ENCODE results near the gene FREM3.

FREM3 gene

DNA sequence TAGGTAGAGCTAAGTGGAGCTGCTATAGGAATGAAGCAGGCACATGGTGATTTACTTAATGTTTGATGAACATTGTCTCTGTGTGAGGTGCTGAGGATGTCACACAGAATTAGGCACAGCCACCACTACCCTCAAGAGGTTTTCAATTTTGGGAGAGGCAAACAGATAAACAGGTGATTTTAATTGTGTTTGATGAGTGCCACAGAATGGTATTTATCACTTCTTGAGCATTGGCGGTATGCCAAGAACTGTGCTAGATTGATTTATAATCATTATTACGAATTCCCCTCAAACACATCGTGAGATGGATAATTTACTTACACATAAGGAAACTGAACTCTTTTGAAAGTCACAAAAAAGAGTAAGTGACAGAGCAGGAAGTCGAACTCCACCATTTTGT lies 74.8 kb downstream of the FREM3 start:
- no peak overlapping the region for H3K27ac Mint-ChIP-seq
- H3K4me1 Mint-ChIP-seq: no peaks in the 10 kb centered on the region
- H3K4me3 Mint-ChIP-seq: no peak overlapping the region
- no peaks in the 10 kb centered on the region for H3K36me3 Mint-ChIP-seq
- H3K9me3 Mint-ChIP-seq: no peaks in the 10 kb centered on the region
- H3K27me3 Mint-ChIP-seq: peaks cover 2% of the 10 kb centered on the region

DNA sequence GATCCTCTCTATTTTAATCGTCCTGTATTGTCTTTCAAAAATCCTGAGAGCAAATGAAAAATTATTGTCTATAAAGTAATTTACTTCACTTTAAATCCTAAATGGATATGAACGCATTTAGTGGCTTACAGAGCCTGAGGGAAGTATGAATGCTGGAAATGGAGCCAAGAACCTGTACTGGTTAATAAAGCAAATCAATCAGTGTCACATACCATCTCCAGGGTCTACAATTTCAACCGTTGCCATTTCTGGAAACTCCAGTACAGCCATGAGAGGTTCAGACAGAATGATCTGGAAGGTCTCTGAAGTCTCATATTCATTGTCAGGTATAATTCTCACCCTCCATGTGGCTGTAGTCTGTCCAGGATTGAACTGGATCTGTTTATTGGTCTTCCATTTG lies 76.6 kb downstream of the FREM3 start:
- H3K27ac Mint-ChIP-seq: no peak overlapping the region
- H3K4me1 Mint-ChIP-seq: no peaks in the 10 kb centered on the region
- no peaks in the 10 kb centered on the region for H3K36me3 Mint-ChIP-seq
- H3K4me3 Mint-ChIP-seq: no peak overlapping the region
- peaks cover 2% of the 10 kb centered on the region for H3K27me3 Mint-ChIP-seq
- no peaks in the 10 kb centered on the region for H3K9me3 Mint-ChIP-seq

DNA sequence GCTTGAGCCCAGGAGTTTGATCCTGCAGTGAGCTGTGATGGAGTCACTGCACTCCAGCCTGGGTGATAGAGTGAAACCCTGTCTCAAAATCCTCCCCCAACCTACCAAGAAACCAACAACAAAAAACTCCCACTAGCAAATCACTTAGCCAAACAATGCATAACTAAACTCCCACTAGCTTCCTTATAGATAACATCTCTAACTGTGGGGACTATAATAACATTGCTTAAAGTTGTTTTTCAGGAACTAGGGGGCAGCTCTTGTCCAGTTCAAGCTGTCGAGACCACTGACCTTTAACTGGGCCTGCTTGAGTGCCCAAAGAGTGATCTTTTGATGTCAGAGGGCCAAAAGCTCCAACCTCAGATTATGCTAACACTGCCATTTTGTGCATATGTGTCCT lies 81.7 kb downstream of the FREM3 start:
- no peak overlapping the region for H3K27ac Mint-ChIP-seq
- no peaks in the 10 kb centered on the region for H3K4me1 Mint-ChIP-seq
- no peaks in the 10 kb centered on the region for H3K36me3 Mint-ChIP-seq
- H3K9me3 Mint-ChIP-seq: no peaks in the 10 kb centered on the region
- no peak overlapping the region for H3K4me3 Mint-ChIP-seq
- peaks cover 2% of the 10 kb centered on the region for H3K27me3 Mint-ChIP-seq

DNA sequence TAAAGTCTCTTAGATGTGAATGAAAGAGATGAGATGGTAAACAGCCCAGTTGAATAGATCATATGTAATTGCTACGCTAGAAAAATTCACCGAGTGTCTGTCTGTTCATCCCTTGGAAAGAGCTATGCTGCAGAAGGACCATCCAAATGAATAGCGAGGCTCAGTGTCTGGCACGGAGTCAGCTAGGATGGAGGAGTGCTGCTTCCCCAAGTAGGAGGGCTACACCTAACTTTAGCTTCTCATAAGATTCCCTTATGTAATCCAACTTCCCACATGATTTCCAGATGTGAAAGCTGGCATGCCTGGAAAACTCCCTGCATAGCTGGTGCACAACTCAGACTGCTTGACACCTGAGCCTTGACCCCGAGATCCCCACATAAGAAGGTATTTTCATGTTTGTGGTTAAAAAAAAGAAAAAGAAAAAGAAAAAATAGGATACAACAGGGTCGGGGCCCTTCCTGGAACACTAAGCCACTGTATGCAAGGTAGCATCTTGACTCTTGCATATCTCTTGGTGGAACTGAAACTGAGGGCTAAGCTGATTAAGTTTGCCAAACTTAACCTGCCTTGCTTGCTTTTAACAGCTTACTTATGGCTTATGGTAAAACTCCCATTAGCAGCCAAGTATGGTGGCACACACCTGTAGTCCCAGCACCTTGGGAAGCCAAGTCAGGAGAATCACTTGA lies 82.3 kb downstream of the FREM3 start:
- no peak overlapping the region for H3K27ac Mint-ChIP-seq
- no peak overlapping the region for H3K4me3 Mint-ChIP-seq
- H3K9me3 Mint-ChIP-seq: no peaks in the 10 kb centered on the region
- H3K27me3 Mint-ChIP-seq: peaks cover 2% of the 10 kb centered on the region
- no peaks in the 10 kb centered on the region for H3K4me1 Mint-ChIP-seq
- H3K36me3 Mint-ChIP-seq: no peaks in the 10 kb centered on the region

DNA sequence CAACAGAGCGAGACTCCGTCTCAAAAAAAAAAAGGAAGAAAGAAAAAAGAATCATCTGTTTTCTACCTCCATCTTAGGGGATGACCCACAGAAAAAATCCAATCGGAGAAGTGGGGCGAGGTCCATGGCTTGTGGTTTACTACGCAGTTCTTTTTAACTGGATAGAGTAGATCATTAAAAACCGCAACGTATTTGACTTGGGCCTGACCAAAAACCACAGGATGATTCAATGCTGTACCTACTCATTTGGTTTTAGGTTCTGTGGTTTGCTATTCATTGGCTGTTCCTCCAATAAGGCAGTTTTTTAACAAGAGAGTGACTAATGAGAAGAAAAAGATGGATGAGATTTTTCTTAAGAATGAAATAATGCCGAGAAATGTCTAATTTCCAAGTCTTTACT lies 83.7 kb downstream of the FREM3 start:
- Mint-ChIP-seq H3K27me3 (peaks cover 5% of the 10 kb centered on the region), H3K36me3 (no peaks in the 10 kb centered on the region), H3K27ac (no peak overlapping the region), H3K9me3 (no peaks in the 10 kb centered on the region), H3K4me3 (no peak overlapping the region), H3K4me1 (no peaks in the 10 kb centered on the region)

DNA sequence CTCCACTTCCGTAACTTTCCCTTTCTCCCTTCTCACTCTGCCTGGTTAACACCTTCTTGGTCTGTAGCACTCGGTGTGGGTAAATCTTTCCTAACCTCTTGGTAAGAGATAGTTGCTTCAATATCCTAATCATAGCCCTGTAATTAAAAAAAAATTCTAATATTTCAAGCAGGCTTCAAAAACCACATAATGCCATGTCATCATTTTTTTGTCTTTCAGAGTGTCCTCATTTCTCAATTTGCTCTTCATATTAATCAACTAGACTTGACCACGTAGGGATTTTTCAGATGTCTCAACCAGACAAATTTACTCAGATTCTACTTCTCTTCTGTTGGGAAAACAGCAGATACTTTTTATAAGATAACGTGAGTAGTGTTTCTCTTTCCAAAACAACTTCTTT lies 91.0 kb downstream of the FREM3 start:
- Mint-ChIP-seq H3K27me3 (peaks cover 3% of the 10 kb centered on the region), H3K9me3 (no peaks in the 10 kb centered on the region), H3K4me3 (no peak overlapping the region), H3K4me1 (no peaks in the 10 kb centered on the region), H3K27ac (no peak overlapping the region), H3K36me3 (peaks cover 3% of the 10 kb centered on the region)

DNA sequence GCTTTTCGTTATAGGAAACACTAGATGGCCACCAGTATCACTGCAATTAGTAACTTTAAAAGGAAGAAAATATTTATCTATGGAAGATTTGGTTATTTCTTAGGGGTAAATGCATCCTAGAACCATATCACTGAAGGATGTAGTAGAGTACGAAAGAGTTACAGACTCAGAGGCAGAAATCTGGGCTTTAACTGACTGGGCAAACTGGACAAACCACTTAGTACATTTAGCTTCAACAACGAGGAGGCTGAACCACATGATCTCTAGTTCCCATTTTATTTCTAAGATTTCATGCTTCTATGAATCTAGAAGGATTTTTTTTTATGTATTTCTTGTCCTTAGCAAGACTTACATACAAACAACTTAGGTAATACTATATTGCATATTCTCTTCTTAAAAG lies 94.0 kb downstream of the FREM3 start:
- Mint-ChIP-seq H3K36me3 (peaks cover 3% of the 10 kb centered on the region), H3K4me3 (no peak overlapping the region), H3K4me1 (no peaks in the 10 kb centered on the region), H3K27ac (no peak overlapping the region), H3K9me3 (no peaks in the 10 kb centered on the region), H3K27me3 (no peaks in the 10 kb centered on the region)

DNA sequence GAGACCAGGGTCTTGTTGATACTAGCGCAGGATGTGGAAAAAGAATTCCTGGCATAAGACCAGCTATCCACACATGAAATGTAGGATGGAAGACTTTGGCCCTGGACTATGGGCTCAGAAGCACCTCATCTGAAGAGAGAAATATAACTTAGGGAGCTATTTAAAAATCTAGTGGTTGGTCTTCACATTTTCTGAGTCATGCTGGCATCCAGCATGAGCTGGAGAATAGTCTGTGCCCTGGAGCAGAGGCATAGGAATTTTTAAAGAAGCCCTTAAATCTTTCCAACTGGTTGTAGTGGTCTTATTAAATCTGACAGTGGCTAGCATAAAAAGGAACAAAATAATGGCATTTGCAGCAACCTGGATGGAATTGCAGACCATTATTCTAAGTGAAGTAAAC lies 100.6 kb downstream of the FREM3 start:
- H3K36me3 Mint-ChIP-seq: no peaks in the 10 kb centered on the region
- no peak overlapping the region for H3K4me3 Mint-ChIP-seq

DNA sequence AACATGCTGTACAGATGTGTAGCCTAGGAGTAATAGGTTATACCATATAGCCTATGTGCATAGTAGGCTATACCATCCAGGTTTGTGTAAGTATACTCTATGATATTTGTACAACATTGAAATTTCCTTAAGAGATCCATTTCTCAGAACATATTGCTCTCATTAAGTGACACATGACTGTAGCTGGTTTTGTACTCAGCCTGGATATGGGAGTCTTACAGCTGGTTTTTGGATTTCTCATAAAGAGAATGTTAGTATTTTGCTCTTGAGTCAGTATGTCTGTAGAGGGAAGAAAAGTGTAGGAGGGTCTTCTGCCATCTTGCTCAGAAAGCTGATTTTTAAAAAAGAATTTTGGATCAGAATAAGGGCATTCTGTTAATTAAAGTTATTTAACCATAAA lies 101.7 kb downstream of the FREM3 start:
- H3K4me3 Mint-ChIP-seq: no peak overlapping the region
- H3K27ac Mint-ChIP-seq: no peak overlapping the region
- no peaks in the 10 kb centered on the region for H3K4me1 Mint-ChIP-seq
- H3K9me3 Mint-ChIP-seq: no peaks in the 10 kb centered on the region
- H3K27me3 Mint-ChIP-seq: peaks cover 1% of the 10 kb centered on the region
- H3K36me3 Mint-ChIP-seq: peaks cover 3% of the 10 kb centered on the region

More for the DNA sequence above, 100.6 kb downstream of the FREM3 start:
- Mint-ChIP-seq H3K27me3 (no peaks in the 10 kb centered on the region), H3K9me3 (no peaks in the 10 kb centered on the region), H3K4me1 (no peaks in the 10 kb centered on the region), H3K27ac (no peak overlapping the region)

DNA sequence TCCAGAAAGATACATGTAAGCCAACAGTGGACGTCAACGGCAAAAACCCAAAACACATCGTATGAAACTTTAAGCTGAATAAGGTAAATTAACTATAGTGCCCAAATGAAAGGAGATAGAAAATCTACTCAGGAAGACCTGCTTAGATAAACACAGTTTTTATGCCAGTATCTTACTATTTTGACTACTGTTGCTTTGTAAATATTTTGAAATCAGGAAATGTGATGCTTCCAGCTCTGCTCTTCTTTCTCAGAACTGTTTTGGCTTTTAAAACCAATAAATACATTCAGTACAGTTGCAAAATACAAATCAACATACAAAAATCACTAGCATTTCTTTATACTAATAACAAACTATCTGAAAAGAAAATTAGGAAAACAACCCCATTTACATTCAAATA lies 103.2 kb downstream of the FREM3 start:
- Mint-ChIP-seq H3K27ac (no peak overlapping the region), H3K27me3 (peaks cover 1% of the 10 kb centered on the region), H3K36me3 (peaks cover 3% of the 10 kb centered on the region), H3K9me3 (no peaks in the 10 kb centered on the region), H3K4me1 (no peaks in the 10 kb centered on the region), H3K4me3 (no peak overlapping the region)

DNA sequence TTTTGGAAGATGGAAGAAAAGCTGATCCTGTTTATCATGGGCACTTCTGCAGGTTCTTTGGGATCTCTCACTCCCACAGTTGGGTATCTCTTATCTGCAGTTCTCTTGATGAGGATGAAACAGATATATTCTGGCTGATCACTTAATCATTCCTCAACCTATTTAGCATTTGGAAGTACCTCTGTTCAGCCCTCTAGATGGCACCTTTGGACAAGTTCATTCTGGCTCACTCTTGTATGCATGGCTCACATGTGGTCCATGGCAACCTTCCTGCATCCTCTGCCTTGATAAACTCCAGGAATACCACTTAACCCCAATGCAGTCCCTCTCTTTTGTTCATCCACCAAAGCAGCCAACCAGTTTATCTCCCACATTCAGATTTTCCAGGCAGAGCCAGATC lies 112.8 kb downstream of the FREM3 start:
- H3K4me3 Mint-ChIP-seq: no peak overlapping the region
- H3K36me3 Mint-ChIP-seq: peaks cover 5% of the 10 kb centered on the region
- H3K9me3 Mint-ChIP-seq: peaks cover 18% of the 10 kb centered on the region
- peaks cover 2% of the 10 kb centered on the region for H3K27me3 Mint-ChIP-seq
- no peaks in the 10 kb centered on the region for H3K4me1 Mint-ChIP-seq
- no peak overlapping the region for H3K27ac Mint-ChIP-seq

DNA sequence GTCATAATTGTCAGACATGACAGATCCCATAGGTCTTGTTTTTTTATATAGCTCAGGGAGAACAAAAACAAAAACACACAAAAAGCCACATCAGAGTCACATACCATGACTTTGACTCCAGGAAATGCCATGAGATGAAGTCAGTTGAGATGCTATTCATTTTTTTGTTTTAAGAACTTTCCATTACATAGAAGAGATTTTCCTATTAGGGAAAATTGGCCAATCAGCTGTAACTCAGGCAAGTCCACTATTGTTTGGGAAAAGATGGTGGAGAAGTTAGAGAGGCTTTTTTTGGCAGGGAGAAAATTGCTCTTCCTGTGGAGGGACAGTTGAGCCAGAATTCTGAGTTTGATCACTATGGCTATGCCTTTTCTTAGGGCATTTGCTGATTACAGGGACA lies 114.4 kb downstream of the FREM3 start:
- peaks cover 9% of the 10 kb centered on the region for H3K36me3 Mint-ChIP-seq
- H3K9me3 Mint-ChIP-seq: peaks cover 24% of the 10 kb centered on the region
- no peak overlapping the region for H3K4me3 Mint-ChIP-seq
- H3K27me3 Mint-ChIP-seq: peaks cover 2% of the 10 kb centered on the region
- H3K4me1 Mint-ChIP-seq: no peaks in the 10 kb centered on the region
- no peak overlapping the region for H3K27ac Mint-ChIP-seq

DNA sequence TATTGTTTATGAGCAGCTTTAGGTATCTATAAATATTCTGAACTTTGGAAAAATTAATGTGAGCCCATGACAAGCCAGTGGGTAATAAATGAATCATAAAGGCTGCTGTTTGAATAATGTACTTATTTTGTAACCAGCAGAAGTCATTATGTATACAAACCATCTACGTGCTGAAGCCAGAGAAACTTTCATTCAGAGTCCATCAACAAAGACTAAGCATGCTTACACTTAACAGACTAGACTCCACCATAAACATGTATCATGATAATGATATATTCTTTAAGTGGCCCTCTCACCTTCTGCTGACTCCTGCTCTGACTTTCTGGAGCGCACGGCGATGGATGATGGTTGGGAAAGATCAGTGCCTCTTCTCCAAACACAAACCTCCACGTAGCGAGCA lies 114.9 kb downstream of the FREM3 start:
- peaks cover 7% of the 10 kb centered on the region for H3K36me3 Mint-ChIP-seq
- no peak overlapping the region for H3K27ac Mint-ChIP-seq
- no peaks in the 10 kb centered on the region for H3K4me1 Mint-ChIP-seq
- H3K4me3 Mint-ChIP-seq: no peak overlapping the region
- H3K27me3 Mint-ChIP-seq: no peaks in the 10 kb centered on the region
- H3K9me3 Mint-ChIP-seq: peaks cover 24% of the 10 kb centered on the region

DNA sequence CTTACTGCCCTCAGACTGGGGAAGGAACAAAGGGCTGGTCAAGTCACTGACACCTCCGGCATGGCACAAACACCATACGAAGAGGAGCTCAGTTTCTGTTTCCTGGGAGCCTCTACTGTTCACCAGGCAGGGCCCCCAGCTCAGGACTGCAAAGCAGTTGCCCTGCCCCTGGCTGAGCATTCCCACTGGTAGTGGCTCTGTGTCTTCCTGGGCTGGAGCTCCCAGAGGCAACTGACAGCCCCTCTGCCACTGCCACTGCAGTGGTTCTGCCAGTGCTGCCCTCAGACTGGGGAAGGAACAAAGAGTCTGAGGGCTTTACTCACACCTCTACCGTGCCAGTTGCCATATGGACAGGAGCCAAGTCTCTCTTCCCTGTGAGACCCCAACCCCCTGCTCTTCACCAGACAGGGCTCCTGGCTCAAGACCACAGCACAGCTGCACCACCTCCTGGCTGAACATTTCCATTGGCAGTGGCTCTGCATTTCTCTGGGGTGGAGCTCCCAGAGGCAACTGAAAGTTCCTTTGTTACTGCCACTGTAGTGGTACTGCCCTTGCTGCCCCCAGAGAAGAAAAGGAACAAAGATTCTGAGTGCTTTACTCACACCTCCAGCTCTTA lies 119.0 kb downstream of the FREM3 start:
- H3K27me3 Mint-ChIP-seq: no peaks in the 10 kb centered on the region
- H3K27ac Mint-ChIP-seq: no peak overlapping the region
- H3K9me3 Mint-ChIP-seq: peaks cover 22% of the 10 kb centered on the region
- H3K36me3 Mint-ChIP-seq: peaks cover 11% of the 10 kb centered on the region
- H3K4me3 Mint-ChIP-seq: no peak overlapping the region
- no peaks in the 10 kb centered on the region for H3K4me1 Mint-ChIP-seq

DNA sequence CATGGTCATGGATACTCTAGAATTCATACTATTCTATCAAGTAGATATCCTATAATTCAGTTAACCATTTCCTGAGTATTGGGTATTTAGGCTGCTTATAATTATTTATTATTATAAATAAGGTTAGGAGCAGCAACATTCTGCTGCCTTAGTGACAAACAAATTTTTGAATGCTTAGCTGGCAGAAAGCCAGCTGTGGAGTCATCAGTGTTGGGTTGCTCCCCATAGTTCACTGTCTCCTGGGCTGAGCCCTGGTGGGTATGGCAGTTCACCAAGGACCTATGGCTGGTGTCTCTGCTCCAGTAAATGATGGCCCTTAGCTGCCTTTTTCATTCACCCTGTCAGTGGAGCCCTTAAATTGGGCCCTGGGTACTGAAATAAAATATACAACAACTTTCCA lies 125.1 kb downstream of the FREM3 start:
- peaks cover 16% of the 10 kb centered on the region for H3K36me3 Mint-ChIP-seq
- no peak overlapping the region for H3K27ac Mint-ChIP-seq

DNA sequence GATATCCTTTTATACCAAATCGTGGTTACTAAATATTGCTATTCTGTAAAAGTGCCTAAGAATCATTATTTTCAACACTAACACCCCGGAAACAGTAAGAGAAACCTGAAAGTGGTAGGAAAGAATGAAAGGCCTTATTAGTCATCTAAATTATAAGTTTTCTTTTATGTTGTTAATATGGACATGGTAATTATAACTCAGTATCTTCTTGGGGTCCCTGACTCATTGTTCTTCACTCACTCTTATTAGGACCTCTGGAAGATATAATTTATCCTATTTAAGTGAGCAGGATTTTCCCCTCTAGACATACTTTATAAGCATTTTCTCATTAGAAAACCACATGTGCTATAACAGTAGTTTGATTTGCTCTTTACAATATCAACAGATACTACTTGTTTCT lies 136.0 kb downstream of the FREM3 start:
- no peaks in the 10 kb centered on the region for H3K27me3 Mint-ChIP-seq
- peaks cover 22% of the 10 kb centered on the region for H3K4me1 Mint-ChIP-seq
- peaks cover 14% of the 10 kb centered on the region for H3K36me3 Mint-ChIP-seq
- H3K4me3 Mint-ChIP-seq: no peak overlapping the region
- H3K9me3 Mint-ChIP-seq: no peaks in the 10 kb centered on the region
- H3K27ac Mint-ChIP-seq: no peak overlapping the region

More for the DNA sequence above, 125.1 kb downstream of the FREM3 start:
- Mint-ChIP-seq H3K4me1 (no peaks in the 10 kb centered on the region), H3K9me3 (no peaks in the 10 kb centered on the region), H3K4me3 (no peak overlapping the region), H3K27me3 (no peaks in the 10 kb centered on the region)

DNA sequence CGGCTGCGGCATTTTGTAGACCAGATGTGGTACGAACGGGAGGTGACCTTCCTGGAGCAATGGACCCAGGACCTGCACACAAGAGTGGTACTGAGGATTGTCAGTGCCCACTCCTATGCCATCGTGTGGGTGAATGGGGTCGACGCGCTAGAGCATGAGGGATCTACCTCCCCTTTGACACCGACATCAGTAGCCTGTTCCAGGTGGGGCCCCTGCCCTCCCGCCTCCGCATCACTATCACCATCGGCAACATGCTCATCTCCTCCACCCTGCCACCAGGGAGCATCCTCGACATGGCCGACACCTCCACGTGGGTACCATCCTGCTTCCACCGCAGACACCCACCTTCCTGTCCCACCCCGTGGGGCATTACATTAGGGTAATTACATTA lies 140.7 kb downstream of the FREM3 start:
- H3K4me3 Mint-ChIP-seq: peak overlapping the region; percentile 96
- H3K4me1 Mint-ChIP-seq: peaks cover 26% of the 10 kb centered on the region
- no peak overlapping the region for H3K27ac Mint-ChIP-seq
- H3K27me3 Mint-ChIP-seq: no peaks in the 10 kb centered on the region
- no peaks in the 10 kb centered on the region for H3K9me3 Mint-ChIP-seq
- H3K36me3 Mint-ChIP-seq: no peaks in the 10 kb centered on the region

Data from activated naive CD4-positive, alpha-beta T cell treated with anti-CD3 and anti-CD28 coated beads, Interleukin-2, amount 50 U/mL, for 24 hours (primary cell).